CD14-positive monocyte (primary cell): Measurements from ENCODE around the gene CCDC97. TPM values are rescaled to one million over a fixed set of nuclear protein-coding genes. Genes with fewer than 3 reads are reported as not detected.

Source experiments
- DNase-seq, 3 donors: peaks; one replicate each; pipeline ENCODE4 v3.0.0-alpha.2; 2011 to 2022
- H2AFZ ChIP-seq: 2 replicates; pipeline ENCODE4 v1.6.0; 2012; ENCODE audit warnings: mild to moderate bottlenecking, low read depth, low read length, inconsistent platforms; ENCODE audit not compliant: insufficient read depth, poor library complexity, severe bottlenecking
- H3K27ac ChIP-seq, 2 donors: 1 replicate in 1 of 2; 2 replicates in 1 of 2; pipeline ENCODE4 v1.5.1; 2012 to 2013; ENCODE audit warnings: low read length in 2 of 2, control low read depth in 1 of 2, inconsistent platforms in 1 of 2, low read depth in 1 of 2, mild to moderate bottlenecking in 1 of 2
- H3K27me3 ChIP-seq, 2 donors: one replicate each; pipeline versions ENCODE4 v1.6.0 to v1.6.1; 2011 to 2013; ENCODE audit warnings: low read length in 2 of 2; ENCODE audit not compliant: control insufficient read depth in 2 of 2, insufficient read depth in 2 of 2
- H3K36me3 ChIP-seq, 2 donors: replicated peaks in 1 of 2; 1 replicate in 1 of 2; 2 replicates in 1 of 2; pipeline versions ENCODE4 v1.5.1 to v1.6.1; 2012 to 2013; ENCODE audit warnings: low read length in 2 of 2, control low read depth in 1 of 2, inconsistent platforms in 1 of 2, mild to moderate bottlenecking in 1 of 2; ENCODE audit not compliant: insufficient read depth in 2 of 2, control insufficient read depth in 1 of 2
- H3K4me1 ChIP-seq, 2 donors: 1 replicate in 1 of 2; 2 replicates in 1 of 2; pipeline versions ENCODE4 v1.5.1 to v1.6.1; 2012 to 2013; ENCODE audit warnings: low read length in 2 of 2, control low read depth in 1 of 2, inconsistent platforms in 1 of 2, mild to moderate bottlenecking in 1 of 2, moderate library complexity in 1 of 2; ENCODE audit not compliant: insufficient read depth in 2 of 2, control insufficient read depth in 1 of 2
- H3K4me2 ChIP-seq: replicated peaks from 2 replicates; pipeline ENCODE3; 2012; ENCODE audit warnings: low read length, moderate library complexity, mild to moderate bottlenecking; ENCODE audit not compliant: poor library complexity, severe bottlenecking; ENCODE audit errors: extremely low read depth
- H3K4me3 ChIP-seq, 3 experiments: fragments of 200-600 bp in 1 of 3; sonication (generic) in 1 of 3; replicated peaks in 1 of 3; 1 replicate in 2 of 3; 2 replicates in 1 of 3; pipeline ENCODE4 v1.5.1; 2011 to 2013; ENCODE audit warnings: low read length in 3 of 3, mild to moderate bottlenecking in 3 of 3, control low read depth in 2 of 3, low read depth in 2 of 3, inconsistent platforms in 1 of 3, moderate library complexity in 1 of 3
- H3K79me2 ChIP-seq: 2 replicates; pipeline ENCODE4 v1.6.0; 2012; ENCODE audit warnings: mild to moderate bottlenecking, control low read depth, inconsistent platforms, low read length, moderate library complexity; ENCODE audit not compliant: insufficient read depth
- H3K9ac ChIP-seq: 2 replicates; pipeline ENCODE4 v1.6.0; 2017; ENCODE audit warnings: low read length, mild to moderate bottlenecking; ENCODE audit not compliant: insufficient read depth, poor library complexity, severe bottlenecking
- H3K9me3 ChIP-seq, 2 donors: replicated peaks in 1 of 2; 1 replicate in 1 of 2; 2 replicates in 1 of 2; pipeline versions ENCODE4 v1.5.1 to v1.6.1; 2012 to 2013; ENCODE audit warnings: low read length in 2 of 2, control low read depth in 1 of 2; ENCODE audit not compliant: control insufficient read depth in 1 of 2, insufficient read depth in 1 of 2
- H4K20me1 ChIP-seq: 2 replicates; pipeline ENCODE4 v1.6.0; 2012; ENCODE audit warnings: mild to moderate bottlenecking, low read length, control low read depth, moderate library complexity; ENCODE audit not compliant: insufficient read depth
- H3K27ac Mint-ChIP-seq, 7 donors: one replicate each; pipeline ENCODE4 v1.8.0; 2020; ENCODE audit warnings: mild to moderate bottlenecking in 7 of 7, mixed read lengths in 7 of 7, moderate library complexity in 6 of 7, inconsistent platforms in 2 of 7
- H3K27me3 Mint-ChIP-seq, 3 donors: one replicate each; pipeline ENCODE4 v1.8.0; 2021 to 2022; ENCODE audit warnings: low read depth in 3 of 3, mild to moderate bottlenecking in 3 of 3, mixed read lengths in 3 of 3, moderate library complexity in 3 of 3, inconsistent platforms in 1 of 3
- H3K36me3 Mint-ChIP-seq, 2 donors: one replicate each; pipeline ENCODE4 v1.8.0; 2020; ENCODE audit warnings: mixed read lengths in 2 of 2, inconsistent platforms in 1 of 2, mild to moderate bottlenecking in 1 of 2
- H3K4me1 Mint-ChIP-seq: one replicate; pipeline ENCODE4 v1.8.0; 2020; ENCODE audit warnings: mild to moderate bottlenecking, mixed read lengths
- H3K4me3 Mint-ChIP-seq, 2 donors: one replicate each; pipeline ENCODE4 v1.8.0; 2020; ENCODE audit warnings: mild to moderate bottlenecking in 2 of 2, mixed read lengths in 2 of 2, moderate library complexity in 1 of 2
- H3K9me3 Mint-ChIP-seq, 7 donors: one replicate each; pipeline ENCODE4 v1.8.0; 2020 to 2022; ENCODE audit warnings: mixed read lengths in 7 of 7, mild to moderate bottlenecking in 6 of 7, moderate library complexity in 6 of 7, inconsistent platforms in 2 of 7
- CTCF ChIP-seq: fragments of 200-600 bp; IDR thresholded peaks from one replicate; pipeline ENCODE4 v1.8.0; 2022; ENCODE audit warnings: antibody characterized with exemption, mild to moderate bottlenecking
- WGBS: methylation state at CpG from one replicate; pipeline ENCODE4 v1.1.5; 2013; ENCODE audit warnings: missing lambda C conversion rate; ENCODE audit not compliant: insufficient coverage; 5-methylcytosine and 5-hydroxymethylcytosine counted together
- intact Hi-C, 2 donors: fragments of 100-400 bp; cut with micrococcal nuclease; formaldehyde crosslinking; loops; one replicate each; pipeline versions ENCODE4 v1.15.0 to v1.15.1; 2023
- polyA plus RNA-seq, 3 donors: library from polyadenylated mRNA; depleted of rRNA in 1 of 3; unstranded in 2 of 3; stranded (reverse) in 1 of 3; fragments of 300-500 nt in 2 of 3; fragments of >200 nt in 1 of 3; fragmentation: Illumina TruSeq in 2 of 3; gene quantifications; 1 replicate in 2 of 3; 2 replicates in 1 of 3; pipeline ENCODE4 v1.2.3, GENCODE V29; 2012 to 2021

The CCDC97 gene
- polyA plus RNA-seq, 3 donors: 6.1 to 13.0 (median 8.8) TPM

- no peaks in the 10 kb centered on the region for H3K9me3 ChIP-seq
- DNase-seq: no peak
- H3K4me1 ChIP-seq: peaks cover 35% of the 10 kb centered on the region in 2 donors
- H3K36me3 ChIP-seq: peaks cover 64 to 79% of the 10 kb centered on the region in 2 donors
- Mint-ChIP-seq H3K9me3 (no peaks in the 10 kb centered on the region), H3K27ac (peak overlapping the region in 3 of 7 donors; percentile 31 to 54 (median 38)), H3K4me1 (peaks cover 34% of the 10 kb centered on the region), H3K4me3 (no peak overlapping the region), H3K36me3 (peaks cover 63 to 88% of the 10 kb centered on the region in 2 donors), H3K27me3 (peaks cover 0 to 1% (median 0%) of the 10 kb centered on the region in 3 donors)
- peaks cover 97% of the 10 kb centered on the region for H4K20me1 ChIP-seq
- H3K27ac ChIP-seq: no peak overlapping the region
- H3K79me2 ChIP-seq: peaks cover 43% of the 10 kb centered on the region
- intact Hi-C loops: loop anchor here in 1 of 2 donors (5.0 kb wide), 1 partner anchor 33 kb away; the partner anchor contains the start of gene TGFB1
- 97% methylated on average over 11 of the region's 20 CpGs for WGBS
- H3K9ac ChIP-seq: no peak overlapping the region
- H3K27me3 ChIP-seq: no peaks in the 10 kb centered on the region
- H3K4me2 ChIP-seq: no peak overlapping the region
- no peak for TF ChIP-seq CTCF
- H2AFZ ChIP-seq: no peak overlapping the region
- no peak overlapping the region for H3K4me3 ChIP-seq
Observed at GRCh38 chr19:41319500-41320184, 9.7 kb downstream of the CCDC97 start.

- Histone ChIP-seq H3K4me1 (peaks cover 40 to 41% of the 10 kb centered on the region in 2 donors), H2AFZ (no peak overlapping the region), H3K27ac (no peak overlapping the region), H3K9me3 (no peaks in the 10 kb centered on the region), H4K20me1 (peaks cover 98% of the 10 kb centered on the region), H3K79me2 (peaks cover 40% of the 10 kb centered on the region), H3K4me2 (no peak overlapping the region), H3K36me3 (peaks cover 64 to 74% of the 10 kb centered on the region in 2 donors), H3K4me3 (no peak overlapping the region), H3K9ac (no peak overlapping the region), H3K27me3 (no peaks in the 10 kb centered on the region)
- peaks cover 0 to 1% (median 0%) of the 10 kb centered on the region in 3 donors for H3K27me3 Mint-ChIP-seq
- H3K9me3 Mint-ChIP-seq: peaks cover 0 to 1% (median 0%) of the 10 kb centered on the region in 7 donors
- intact Hi-C loops: no loop called here
- H3K4me3 Mint-ChIP-seq: no peak overlapping the region
- peak overlapping the region in 1 of 7 donors; percentile 7 for H3K27ac Mint-ChIP-seq
- DNase-seq: no peak
- H3K4me1 Mint-ChIP-seq: peaks cover 39% of the 10 kb centered on the region
- H3K36me3 Mint-ChIP-seq: peaks cover 65 to 86% of the 10 kb centered on the region in 2 donors
- 96% methylated on average over 10 of the region's 11 CpGs for WGBS
- TF ChIP-seq CTCF: no peak
Observed at GRCh38 chr19:41320185-41320518, 10.2 kb downstream of the CCDC97 start.
